GM12874 (cell line): ENCODE results near the gene PLPP7.

ENCODE experiments used
- TF ChIP-seq, protein P1 (sequence below): IDR thresholded peaks from 2 replicates; pipeline ENCODE4 v1.5.1; 2011; ENCODE audit warnings: low read depth, mild to moderate bottlenecking, control low read depth, low read length, moderate library complexity; ENCODE audit not compliant: insufficient read depth

Gene PLPP7

DNA sequence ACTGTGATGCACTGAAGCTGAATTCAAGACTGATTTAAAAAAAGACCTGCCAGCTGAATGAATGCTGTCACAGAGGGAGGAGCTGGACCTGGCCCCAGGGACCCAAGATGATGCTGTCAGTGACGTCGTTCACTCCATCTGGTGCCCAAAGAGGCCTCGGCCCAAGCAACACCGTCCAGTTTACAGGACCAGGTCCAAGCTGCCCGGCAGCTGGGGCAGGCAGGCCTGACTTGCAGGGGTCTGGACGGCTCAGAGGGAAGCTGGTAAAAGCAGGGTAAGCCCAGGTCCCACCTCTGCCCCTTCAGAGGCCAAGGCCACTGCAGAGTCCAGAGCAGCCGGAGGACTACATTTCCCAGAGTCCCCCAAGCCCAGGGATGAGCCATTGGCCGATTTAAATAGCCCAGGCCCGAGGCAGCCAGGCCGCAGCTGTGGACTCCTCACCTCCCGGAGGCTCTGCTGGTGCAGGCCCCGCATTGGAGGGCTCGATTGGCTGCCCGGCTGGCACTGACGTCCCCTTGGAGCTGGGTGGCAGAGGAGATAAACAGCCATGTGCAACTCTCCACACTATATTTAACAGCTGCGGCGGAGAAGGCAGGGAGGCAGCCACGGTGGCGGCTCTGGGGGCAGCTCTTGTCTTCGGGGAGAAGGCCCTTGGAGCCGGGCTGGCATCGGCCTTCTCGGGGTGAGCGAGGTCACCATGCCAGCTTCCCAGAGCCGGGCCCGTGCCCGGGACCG is at the start of gene PLPP7:
Gene PLPP7 (plus strand): TSS at position 423 of the 735 bp plus-strand sequence. CDS start 275 bp downstream, at position 698.
- TF ChIP-seq, protein P1, sequence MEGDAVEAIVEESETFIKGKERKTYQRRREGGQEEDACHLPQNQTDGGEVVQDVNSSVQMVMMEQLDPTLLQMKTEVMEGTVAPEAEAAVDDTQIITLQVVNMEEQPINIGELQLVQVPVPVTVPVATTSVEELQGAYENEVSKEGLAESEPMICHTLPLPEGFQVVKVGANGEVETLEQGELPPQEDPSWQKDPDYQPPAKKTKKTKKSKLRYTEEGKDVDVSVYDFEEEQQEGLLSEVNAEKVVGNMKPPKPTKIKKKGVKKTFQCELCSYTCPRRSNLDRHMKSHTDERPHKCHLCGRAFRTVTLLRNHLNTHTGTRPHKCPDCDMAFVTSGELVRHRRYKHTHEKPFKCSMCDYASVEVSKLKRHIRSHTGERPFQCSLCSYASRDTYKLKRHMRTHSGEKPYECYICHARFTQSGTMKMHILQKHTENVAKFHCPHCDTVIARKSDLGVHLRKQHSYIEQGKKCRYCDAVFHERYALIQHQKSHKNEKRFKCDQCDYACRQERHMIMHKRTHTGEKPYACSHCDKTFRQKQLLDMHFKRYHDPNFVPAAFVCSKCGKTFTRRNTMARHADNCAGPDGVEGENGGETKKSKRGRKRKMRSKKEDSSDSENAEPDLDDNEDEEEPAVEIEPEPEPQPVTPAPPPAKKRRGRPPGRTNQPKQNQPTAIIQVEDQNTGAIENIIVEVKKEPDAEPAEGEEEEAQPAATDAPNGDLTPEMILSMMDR, result no peak

- TF ChIP-seq, protein P1, result no peak
Observed at GRCh38 chr9:131240047-131240921, 49.2 kb upstream of the PLPP7 start.

- TF ChIP-seq, protein P1, result no peak
Observed at GRCh38 chr9:131246618-131247017, 42.9 kb upstream of the PLPP7 start.

GRCh38 chr9:131252120-131252519 is 37.4 kb upstream of the PLPP7 start:
- TF ChIP-seq, protein P1, result no peak

DNA sequence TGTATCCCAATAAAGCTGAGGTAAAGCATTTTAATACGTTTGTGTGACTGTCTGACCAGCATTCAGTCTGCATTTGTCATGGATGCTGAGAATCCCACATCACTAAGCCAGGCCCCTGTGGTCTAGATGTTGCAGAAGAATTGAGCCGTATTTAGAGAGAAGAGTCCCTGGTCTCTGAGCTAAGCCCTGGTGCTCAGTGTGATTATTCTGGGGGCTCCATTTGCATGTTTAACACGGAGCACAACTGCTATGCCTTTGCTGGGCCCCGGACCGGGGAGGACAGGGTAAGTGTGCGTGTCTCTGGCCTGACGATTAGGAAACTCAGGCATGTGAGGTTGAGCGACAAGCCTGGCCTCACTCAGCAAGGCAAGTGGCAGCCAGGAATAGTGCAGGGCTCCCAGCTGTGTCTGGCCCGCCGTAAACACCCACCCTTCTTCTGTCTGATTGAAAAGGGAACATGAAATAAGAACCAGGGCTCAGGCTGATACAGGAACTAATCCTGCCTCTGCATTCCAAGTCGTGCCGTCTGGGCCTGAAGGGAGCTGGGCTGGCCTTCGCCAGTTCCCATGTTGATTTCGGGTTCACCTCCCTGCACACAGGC is 35.5 kb upstream of the PLPP7 start:
- TF ChIP-seq, protein P1, result no peak

DNA sequence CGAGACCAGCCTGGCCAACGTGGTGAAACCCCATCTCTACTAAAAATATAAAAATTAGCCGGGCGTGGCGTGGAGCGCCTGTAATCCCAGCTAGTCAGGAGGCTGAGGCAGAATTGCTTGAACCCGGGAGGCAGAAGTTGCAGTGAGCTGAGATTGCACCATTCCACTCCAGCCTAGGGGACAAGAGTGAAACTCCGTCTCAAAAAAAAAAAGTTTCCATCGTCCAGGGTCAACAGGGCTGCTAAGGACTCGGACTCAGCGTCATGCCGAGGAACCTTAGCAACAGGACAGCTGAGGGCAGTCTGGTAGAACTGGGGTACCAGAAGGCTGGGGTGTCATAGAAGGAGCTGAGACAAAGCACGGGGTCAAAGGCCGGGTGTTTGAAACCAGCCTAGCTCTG is 34.9 kb upstream of the PLPP7 start:
- TF ChIP-seq, protein P1, result no peak

- TF ChIP-seq, protein P1, result no peak
Observed at GRCh38 chr9:131255676-131256197, 33.8 kb upstream of the PLPP7 start.
